ENCODE results near the gene RBSN. TPM values are rescaled to one million over a fixed set of nuclear protein-coding genes. Genes with fewer than 3 reads are reported as not detected.

The RBSN gene
- total and polyA plus RNA-seq, 2 donors (not counting 1 experiment from before 2014, with no cell fraction given), result 7.1 to 32.6 TPM

GRCh38 chr3:15064299-15064834, 34.6 kb downstream of the RBSN start:
- H3K4me3 ChIP-seq (ENCODE audit: control extremely low read depth in 1 of 5, extremely low read depth in 1 of 5, insufficient read depth in 1 of 5, low read depth in 2 of 5, low read length in 4 of 5), result peak overlapping the region; percentile 36 to 93 (median 79)
- POLR2A ChIA-PET, result interaction anchor here (0.9 to 1.8 kb wide), 5 partner anchors 14 to 414 kb away, joined by 3 to 18 read pairs (median 4); partner anchors contain the start of genes NR2C2 and RBSN
- H3K9ac ChIP-seq (ENCODE audit: low read length), result peak overlapping the region; percentile 94
- peaks cover 0 to under 1% of the 10 kb centered on the region in 2 experiments for H3K36me3 ChIP-seq (replicated peaks in 1 of 2; ENCODE audit: control extremely low read depth in 1 of 2, control insufficient read depth in 1 of 2, extremely low read depth in 1 of 2, insufficient read depth in 2 of 2, low read length in 1 of 2)
- peaks cover 45% of the 10 kb centered on the region for H3K79me2 ChIP-seq (ENCODE audit: control insufficient read depth, insufficient read depth, low read length)
- peaks cover 20% of the 10 kb centered on the region for H4K20me1 ChIP-seq (ENCODE audit: control insufficient read depth, insufficient read depth, low read length, poor library complexity, severe bottlenecking)
- no peaks in the 10 kb centered on the region for H3K27me3 Mint-ChIP-seq
- H3K9me3 ChIP-seq (ENCODE audit: control extremely low read depth in 1 of 3, control insufficient read depth in 2 of 3, insufficient read depth in 1 of 3, low read length in 2 of 3), result no peaks in the 10 kb centered on the region
- WGBS (ENCODE audit: insufficient coverage), result 2% methylated on average over 25 of the region's 25 CpGs
- no peak for DNase-seq
- peak overlapping the region; percentile 66 to 89 for H3K27ac ChIP-seq (ENCODE audit: low read length in 2 of 2)
- no peaks in the 10 kb centered on the region for H3K9me3 Mint-ChIP-seq (ENCODE audit: insufficient read depth)
- H2AFZ ChIP-seq (ENCODE audit: insufficient read depth, low read depth, low read length, poor library complexity, severe bottlenecking), result peak overlapping the region; percentile 89
- TF ChIP-seq EZH2 (IDR thresholded peaks at IDR 0.05; ENCODE audit: borderline replicate concordance, insufficient read depth, low read depth, low read length, poor library complexity, severe bottlenecking) (no peak), CTCF (IDR thresholded peaks at IDR 0.05) (no peak)
- peak overlapping the region; percentile 100 for H3K4me3 Mint-ChIP-seq
- peaks cover 23% of the 10 kb centered on the region for H3K4me1 Mint-ChIP-seq
- CTCF ChIA-PET, result interaction anchor here (1.6 to 2.1 kb wide), 5 partner anchors 9 to 75 kb away, joined by 3 to 5 read pairs (median 4); no protein-coding TSS in a partner anchor
- H3K4me2 ChIP-seq (replicated peaks; ENCODE audit: low read depth, low read length, poor library complexity, severe bottlenecking), result peak overlapping the region; percentile 92
- intact Hi-C loops (cut with micrococcal nuclease), result loop anchor here (2.0 kb wide), 1 partner anchor 414 kb away; the partner anchor contains the start of gene CCDC174
- no peak for ATAC-seq (ENCODE audit: low read depth)
- peak overlapping the region; percentile 63 for H3K27ac Mint-ChIP-seq
- peaks cover 18 to 23% of the 10 kb centered on the region in 2 donors for H3K4me1 ChIP-seq (ENCODE audit: control insufficient read depth in 2 of 2, insufficient read depth in 2 of 2, low read length in 2 of 2)
- no peaks in the 10 kb centered on the region for H3K27me3 ChIP-seq (replicated peaks in 1 of 4; ENCODE audit: control extremely low read depth in 1 of 4, control insufficient read depth in 3 of 4, insufficient read depth in 4 of 4, low read length in 3 of 4)

Measured in B cell (primary cell).